Stomach smooth muscle (tissue), 2 donors: ENCODE results near the gene CYB5D1.

Experiments used
- H3K27ac ChIP-seq: one replicate; pipeline ENCODE4 v1.7.0; 2013; ENCODE audit warnings: mild to moderate bottlenecking, low read length, inconsistent platforms
- H3K27me3 ChIP-seq, 2 donors: one replicate each; pipeline ENCODE4 v1.7.0; 2013; ENCODE audit warnings: low read length in 2 of 2; ENCODE audit not compliant: insufficient read depth in 2 of 2, control insufficient read depth in 1 of 2
- H3K36me3 ChIP-seq, 2 donors: one replicate each; pipeline ENCODE4 v1.7.0; 2013; ENCODE audit warnings: low read length in 2 of 2; ENCODE audit not compliant: control insufficient read depth in 2 of 2, insufficient read depth in 2 of 2
- H3K4me1 ChIP-seq: one replicate; pipeline ENCODE4 v1.7.0; 2013; ENCODE audit warnings: low read length; ENCODE audit not compliant: control insufficient read depth, insufficient read depth
- H3K4me3 ChIP-seq, 2 donors: one replicate each; pipeline ENCODE4 v1.7.0; 2013; ENCODE audit warnings: low read length in 2 of 2
- H3K9ac ChIP-seq, 2 donors: one replicate each; pipeline ENCODE4 v1.7.0; 2013; ENCODE audit warnings: low read length in 2 of 2, mild to moderate bottlenecking in 1 of 2
- H3K9me3 ChIP-seq, 2 donors: one replicate each; pipeline ENCODE4 v1.7.0; 2013; ENCODE audit warnings: low read length in 2 of 2; ENCODE audit not compliant: control insufficient read depth in 2 of 2
- donor health status: healthy.
- donor health status: Pancreatic carcinoma.

Gene CYB5D1

GRCh38 chr17:7883781-7884386 is 26.1 kb downstream of the CYB5D1 start:
- no peak overlapping the region for H3K9ac ChIP-seq
- H3K4me1 ChIP-seq: peaks cover 34% of the 10 kb centered on the region

GRCh38 chr17:7884581-7885366 is 27.0 kb downstream of the CYB5D1 start:
- Histone ChIP-seq H3K36me3 (no peaks in the 10 kb centered on the region), H3K4me1 (peaks cover 43% of the 10 kb centered on the region), H3K9ac (no peak overlapping the region), H3K27ac (no peak overlapping the region), H3K9me3 (no peaks in the 10 kb centered on the region), H3K27me3 (no peaks in the 10 kb centered on the region), H3K4me3 (peak overlapping the region; percentile 76 to 85)

More at GRCh38 chr17:7883781-7884386, 26.1 kb downstream of the CYB5D1 start:
- Histone ChIP-seq H3K27me3 (no peaks in the 10 kb centered on the region), H3K4me3 (no peak overlapping the region), H3K36me3 (no peaks in the 10 kb centered on the region), H3K27ac (no peak overlapping the region), H3K9me3 (no peaks in the 10 kb centered on the region)

DNA sequence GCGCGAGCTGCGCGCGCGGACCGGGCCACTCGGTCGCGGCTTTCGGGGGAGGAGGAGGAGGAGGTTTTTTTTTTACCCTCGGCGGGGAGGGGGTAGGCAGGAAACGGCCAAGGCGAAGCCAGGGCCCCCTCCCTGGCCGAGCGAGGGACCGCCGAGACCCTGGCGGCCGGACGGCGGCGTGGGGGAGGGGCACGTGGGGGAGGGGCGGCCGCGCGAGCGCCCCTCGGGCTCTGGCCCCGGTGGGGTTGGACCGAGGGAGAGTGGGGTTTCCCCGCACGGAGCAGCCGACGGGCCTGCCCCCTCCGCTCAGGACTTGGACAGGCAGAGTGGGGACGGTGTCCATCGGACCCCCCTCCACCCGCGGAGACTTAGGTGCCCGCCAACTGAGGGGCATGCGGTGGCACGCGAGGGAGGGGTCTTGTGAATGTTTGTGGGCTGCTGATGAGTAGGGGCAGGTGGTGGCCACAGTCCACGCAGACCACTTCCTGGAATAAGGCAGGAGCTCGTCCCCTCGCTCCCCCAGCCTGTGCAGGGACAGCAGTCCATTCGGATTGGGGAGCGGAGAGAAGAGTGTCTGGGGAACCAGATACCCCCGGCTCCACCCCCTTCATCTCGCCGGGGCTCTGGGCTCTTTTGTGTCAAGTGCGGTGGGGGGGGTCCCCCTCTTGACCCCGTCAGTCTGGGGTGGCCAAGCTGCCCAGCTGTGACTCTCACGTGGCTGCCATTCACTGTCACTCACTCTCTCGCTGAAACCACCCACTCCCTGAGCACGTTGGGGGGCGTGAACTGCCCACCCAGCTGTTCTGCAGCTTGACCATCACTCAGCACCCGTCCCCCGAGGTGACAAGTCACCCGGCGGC is 27.8 kb downstream of the CYB5D1 start:
- Histone ChIP-seq H3K9ac (peak overlapping the region; percentile 47 to 64), H3K27me3 (no peaks in the 10 kb centered on the region), H3K27ac (peak overlapping the region; percentile 87), H3K4me3 (peak overlapping the region; percentile 76 to 85), H3K36me3 (no peaks in the 10 kb centered on the region), H3K9me3 (no peaks in the 10 kb centered on the region), H3K4me1 (peaks cover 48% of the 10 kb centered on the region)

GRCh38 chr17:7886227-7887037 is 28.6 kb downstream of the CYB5D1 start:
- Histone ChIP-seq H3K4me3 (peak overlapping the region; percentile 76 to 85), H3K4me1 (peaks cover 48% of the 10 kb centered on the region)

GRCh38 chr17:7887038-7887481 is 29.3 kb downstream of the CYB5D1 start:
- Histone ChIP-seq H3K36me3 (peaks cover 9% of the 10 kb centered on the region in 2 donors), H3K27ac (peak overlapping the region; percentile 87), H3K9me3 (no peaks in the 10 kb centered on the region), H3K27me3 (no peaks in the 10 kb centered on the region), H3K4me3 (peak overlapping the region; percentile 76 to 85), H3K4me1 (peaks cover 48% of the 10 kb centered on the region), H3K9ac (peak overlapping the region; percentile 51 to 64)

More at GRCh38 chr17:7886227-7887037, 28.6 kb downstream of the CYB5D1 start:
- Histone ChIP-seq H3K9me3 (no peaks in the 10 kb centered on the region), H3K9ac (peak overlapping the region; percentile 51 to 64), H3K36me3 (peaks cover 6 to 7% of the 10 kb centered on the region in 2 donors), H3K27me3 (no peaks in the 10 kb centered on the region), H3K27ac (peak overlapping the region; percentile 87)

DNA sequence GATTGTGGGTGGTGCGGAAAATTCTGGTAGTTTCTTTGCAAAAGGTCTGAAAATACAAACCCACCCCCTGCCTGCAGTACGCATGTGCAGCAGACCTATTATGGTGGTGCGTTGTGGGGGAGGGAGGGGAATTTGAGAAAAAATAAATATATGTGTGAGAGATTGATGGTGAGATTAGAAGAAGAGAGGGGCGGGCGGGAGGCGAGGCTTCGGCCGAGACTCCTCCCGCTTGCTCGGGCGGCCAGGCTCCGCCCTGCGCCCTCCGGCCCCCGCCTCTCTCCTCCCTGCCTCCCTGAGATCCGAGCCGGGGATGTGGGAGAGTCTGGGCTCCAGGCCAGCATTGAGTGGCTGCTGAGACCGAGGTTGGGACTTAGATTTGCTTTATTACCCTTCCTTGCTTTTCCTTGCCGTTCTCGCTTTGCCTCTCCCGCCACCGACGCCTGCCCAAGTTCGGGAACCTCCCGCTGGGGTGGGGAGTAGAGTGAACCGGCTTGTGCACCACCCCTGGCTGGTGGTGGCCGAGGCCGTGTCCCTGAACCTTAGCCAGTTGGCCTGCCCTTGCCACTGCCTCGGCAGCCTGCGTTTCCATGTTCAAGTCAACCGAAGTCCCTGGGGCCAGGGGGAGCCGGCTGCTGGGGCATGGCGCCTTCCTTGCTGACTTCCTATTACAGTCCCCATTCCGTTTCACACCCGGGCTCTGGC is 29.8 kb downstream of the CYB5D1 start:
- peak overlapping the region; percentile 52 to 64 for H3K9ac ChIP-seq
- peaks cover 9 to 10% of the 10 kb centered on the region in 2 donors for H3K36me3 ChIP-seq
- H3K27ac ChIP-seq: peak overlapping the region; percentile 87
- H3K27me3 ChIP-seq: no peaks in the 10 kb centered on the region
- H3K4me3 ChIP-seq: peak overlapping the region; percentile 76 to 85
- H3K4me1 ChIP-seq: peaks cover 48% of the 10 kb centered on the region
- no peaks in the 10 kb centered on the region for H3K9me3 ChIP-seq

DNA sequence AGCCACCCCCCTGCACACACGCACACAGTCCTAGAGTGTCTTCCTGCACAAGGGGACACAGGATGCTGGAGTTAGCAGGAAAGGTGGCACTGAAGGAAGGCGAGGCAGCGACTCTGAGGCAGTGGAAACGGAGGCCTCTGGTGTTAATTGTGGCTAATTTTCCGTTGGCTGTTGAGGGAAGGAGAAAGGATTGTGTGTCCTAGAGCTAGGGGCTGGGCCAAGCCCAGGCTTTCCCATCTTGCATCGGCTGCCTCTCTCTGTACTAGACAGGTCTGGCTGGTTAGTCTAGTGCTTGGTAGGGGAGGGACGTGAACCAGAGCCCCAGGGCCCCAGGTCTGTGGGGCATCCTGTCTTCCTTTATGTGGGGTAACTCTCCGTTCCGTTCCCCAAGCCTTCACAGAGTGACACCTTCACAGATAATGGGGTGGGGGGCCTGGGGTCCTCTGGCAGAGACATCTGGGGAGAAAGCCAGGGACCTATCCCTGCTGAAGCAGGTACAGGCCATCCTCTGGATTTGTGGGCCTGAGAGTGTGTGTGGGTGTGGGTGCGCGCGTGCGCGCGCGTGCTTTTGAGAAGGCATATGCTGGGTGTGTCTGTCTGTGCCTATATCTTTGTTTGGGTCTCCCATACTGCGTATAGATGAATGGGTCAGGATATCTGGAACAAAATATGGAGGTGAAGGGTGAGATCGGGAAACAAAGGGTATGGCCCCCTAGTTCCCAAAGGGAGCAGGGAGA is 30.5 kb downstream of the CYB5D1 start, which contains the start of gene CHD3:
TSS of gene CHD3 (plus strand) at position 606 of the 737 bp plus-strand sequence. CDS start 212 bp downstream, outside the sequence.
- Histone ChIP-seq H3K9me3 (no peaks in the 10 kb centered on the region), H3K27me3 (no peaks in the 10 kb centered on the region), H3K27ac (peak within 1 kb of the TSS; percentile 87), H3K9ac (peak within 1 kb of the TSS; percentile 52 to 64), H3K36me3 (peaks cover 9 to 10% of the 10 kb centered on the region in 2 donors), H3K4me3 (peak within 1 kb of the TSS; percentile 47 to 85), H3K4me1 (peaks cover 48% of the 10 kb centered on the region)

DNA sequence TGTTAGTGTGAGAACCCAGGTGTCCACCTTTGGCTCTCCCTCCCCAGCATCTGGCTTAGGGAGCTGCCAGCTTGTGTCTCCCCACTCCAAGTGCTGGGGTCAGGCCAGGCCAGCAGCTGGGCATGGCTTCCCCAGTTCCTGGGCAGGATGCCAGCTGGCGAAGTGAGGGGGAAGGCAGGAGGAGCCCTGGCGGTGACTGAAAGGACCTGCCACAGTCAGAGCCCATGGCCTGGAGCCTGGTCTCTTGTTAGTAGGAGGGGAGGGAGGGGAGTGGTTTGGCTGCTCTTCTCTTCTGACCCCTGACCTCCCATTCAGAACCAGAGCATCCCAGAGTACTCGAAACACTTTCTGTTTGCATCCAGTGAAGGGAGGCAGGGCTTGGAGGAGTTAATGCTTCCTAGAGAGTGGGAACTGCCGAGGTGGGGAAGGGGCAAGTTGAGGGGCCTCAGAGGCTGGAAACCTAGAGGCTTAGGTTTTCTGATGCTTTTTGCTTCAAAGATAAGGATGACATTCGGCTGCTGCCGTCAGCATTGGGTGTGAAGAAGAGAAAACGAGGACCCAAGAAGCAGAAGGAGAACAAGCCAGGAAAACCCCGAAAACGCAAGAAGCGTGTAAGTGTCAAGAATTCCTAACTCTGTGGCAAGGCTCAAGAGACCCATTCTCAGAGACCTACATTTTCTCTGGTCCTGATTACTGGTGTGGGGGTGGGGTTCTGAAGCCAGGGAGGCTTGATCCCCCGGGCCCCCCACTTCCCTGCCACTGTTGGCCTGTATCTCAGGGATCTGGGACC is 31.6 kb downstream of the CYB5D1 start:
- peaks cover 18% of the 10 kb centered on the region in 2 donors for H3K36me3 ChIP-seq
- peaks cover 48% of the 10 kb centered on the region for H3K4me1 ChIP-seq
- H3K9me3 ChIP-seq: no peaks in the 10 kb centered on the region
- peak overlapping the region; percentile 87 for H3K27ac ChIP-seq
- no peaks in the 10 kb centered on the region for H3K27me3 ChIP-seq
- peak overlapping the region; percentile 13 to 85 for H3K4me3 ChIP-seq
- H3K9ac ChIP-seq: peak overlapping the region; percentile 51 to 52
